ENCODE measurements around the gene IFT88.

The IFT88 gene

GRCh38 chr13:20716951-20717350 lies 150.0 kb downstream of the IFT88 start:
- DNase-seq (ENCODE audit: low read depth in 2 of 2), result no peak

- DNase-seq (ENCODE audit: low read depth in 2 of 2), result no peak
Measured at GRCh38 chr13:20717581-20718542, 150.9 kb downstream of the IFT88 start.

GRCh38 chr13:20718958-20719566 lies 152.1 kb downstream of the IFT88 start:
- DNase-seq (ENCODE audit: low read depth in 2 of 2), result no peak

GRCh38 chr13:20719783-20720182 lies 152.8 kb downstream of the IFT88 start:
- no peak for DNase-seq (ENCODE audit: low read depth in 2 of 2)

- no peak for DNase-seq (ENCODE audit: low read depth in 2 of 2)
Measured at GRCh38 chr13:20720499-20720898, 153.5 kb downstream of the IFT88 start.

- no peak for DNase-seq (ENCODE audit: low read depth in 2 of 2)
Measured at GRCh38 chr13:20721058-20721453, 154.1 kb downstream of the IFT88 start.

- no peak for DNase-seq (ENCODE audit: low read depth in 2 of 2)
Measured at GRCh38 chr13:20721454-20722357, 154.7 kb downstream of the IFT88 start.

- no peak for DNase-seq (ENCODE audit: low read depth in 2 of 2)
Measured at GRCh38 chr13:20727856-20728255, 160.9 kb downstream of the IFT88 start.

- DNase-seq (ENCODE audit: low read depth in 2 of 2), result no peak
Measured at GRCh38 chr13:20728579-20729311, 161.8 kb downstream of the IFT88 start.

GRCh38 chr13:20729633-20730585 lies 163.0 kb downstream of the IFT88 start:
- no peak for DNase-seq (ENCODE audit: low read depth in 2 of 2)

GRCh38 chr13:20738616-20739015 lies 171.7 kb downstream of the IFT88 start:
- no peak for DNase-seq (ENCODE audit: low read depth in 2 of 2)

- no peak for DNase-seq (ENCODE audit: low read depth in 2 of 2)
Measured at GRCh38 chr13:20740021-20740420, 173.1 kb downstream of the IFT88 start.

Measured in stimulated activated CD8-positive, alpha-beta memory T cell treated with anti-CD3 and anti-CD28 coated beads, Interleukin-7, amount 100 ng/mL, for 4 hours (primary cell).